Astrocyte (in vitro differentiated cells and primary cell): ENCODE measurements around the gene PAX5.

ENCODE experiments used
- EZH2 ChIP-seq: IDR thresholded peaks from 2 replicates; pipeline ENCODE4 v1.6.1; 2012; ENCODE audit warnings: mild to moderate bottlenecking, low read length, inconsistent platforms; ENCODE audit not compliant: insufficient read depth
- TF ChIP-seq, protein P1 (sequence below): IDR thresholded peaks from 2 replicates; pipeline ENCODE4 v1.5.1; 2011; ENCODE audit warnings: low read depth, mild to moderate bottlenecking, inconsistent platforms, low read length, moderate library complexity; ENCODE audit not compliant: insufficient read depth

DNA sequence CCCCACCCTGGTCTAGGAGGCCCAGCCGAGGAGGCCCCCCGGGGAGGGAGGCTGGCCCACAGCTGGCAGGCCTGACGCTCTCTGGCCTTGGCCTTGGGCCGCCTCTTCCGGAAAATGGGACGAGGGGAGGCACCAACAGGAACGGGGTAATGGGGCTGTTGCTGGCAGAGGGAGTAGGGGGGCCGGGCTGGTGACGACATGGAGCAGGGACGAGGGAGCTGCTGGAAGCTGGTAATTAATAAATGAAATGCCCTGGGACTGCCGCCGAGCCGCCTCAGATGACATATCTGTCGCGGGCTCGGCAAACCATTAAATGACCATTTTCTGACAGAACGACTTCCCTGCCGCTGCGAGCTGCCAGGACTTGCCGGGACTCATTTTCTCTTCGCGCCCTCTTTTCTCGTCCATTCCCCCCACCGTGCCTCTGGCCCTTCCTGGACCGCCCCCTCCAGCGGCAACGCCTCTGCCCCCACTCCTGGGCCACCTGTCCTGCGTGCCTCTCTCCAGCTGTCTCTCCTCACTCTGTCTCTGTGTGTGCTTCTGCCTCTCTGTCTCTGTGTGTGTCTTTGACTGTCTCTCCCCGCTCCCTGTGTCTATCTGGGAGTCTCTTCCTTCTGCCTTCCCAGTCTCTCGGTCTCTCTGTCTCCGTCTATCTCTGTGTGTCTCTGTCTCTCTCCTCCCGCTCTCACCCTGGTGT is 215.7 kb downstream of the PAX5 start:
- TF ChIP-seq, protein P1, sequence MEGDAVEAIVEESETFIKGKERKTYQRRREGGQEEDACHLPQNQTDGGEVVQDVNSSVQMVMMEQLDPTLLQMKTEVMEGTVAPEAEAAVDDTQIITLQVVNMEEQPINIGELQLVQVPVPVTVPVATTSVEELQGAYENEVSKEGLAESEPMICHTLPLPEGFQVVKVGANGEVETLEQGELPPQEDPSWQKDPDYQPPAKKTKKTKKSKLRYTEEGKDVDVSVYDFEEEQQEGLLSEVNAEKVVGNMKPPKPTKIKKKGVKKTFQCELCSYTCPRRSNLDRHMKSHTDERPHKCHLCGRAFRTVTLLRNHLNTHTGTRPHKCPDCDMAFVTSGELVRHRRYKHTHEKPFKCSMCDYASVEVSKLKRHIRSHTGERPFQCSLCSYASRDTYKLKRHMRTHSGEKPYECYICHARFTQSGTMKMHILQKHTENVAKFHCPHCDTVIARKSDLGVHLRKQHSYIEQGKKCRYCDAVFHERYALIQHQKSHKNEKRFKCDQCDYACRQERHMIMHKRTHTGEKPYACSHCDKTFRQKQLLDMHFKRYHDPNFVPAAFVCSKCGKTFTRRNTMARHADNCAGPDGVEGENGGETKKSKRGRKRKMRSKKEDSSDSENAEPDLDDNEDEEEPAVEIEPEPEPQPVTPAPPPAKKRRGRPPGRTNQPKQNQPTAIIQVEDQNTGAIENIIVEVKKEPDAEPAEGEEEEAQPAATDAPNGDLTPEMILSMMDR, result no peak
- peak; percentile 31 for TF ChIP-seq EZH2
